Activated CD8-positive, alpha-beta memory T cell treated with anti-CD3 and anti-CD28 coated beads for 4 hours (primary cell): Measurements from ENCODE around the gene CST5.
"Not testable (repeated sequence)": the region's sequence is repeated elsewhere in the genome, so short reads cannot be mapped to it uniquely, and the experiment has no call there.

Experiments
- DNase-seq, 2 donors: peaks; one replicate each; pipeline ENCODE4 v3.0.0-alpha.2; 2020; ENCODE audit warnings: low read depth in 2 of 2

Gene CST5

GRCh38 chr20:23841693-23842092 is 37.9 kb downstream of the CST5 start:
- DNase-seq: no peak

- no peak for DNase-seq
Measured at GRCh38 chr20:23835716-23836115, 43.8 kb downstream of the CST5 start.

- DNase-seq: no peak
Measured at GRCh38 chr20:23832775-23833513, 46.6 kb downstream of the CST5 start.

- DNase-seq: not testable (repeated sequence)
Measured at GRCh38 chr20:23831961-23832360, 47.6 kb downstream of the CST5 start.

GRCh38 chr20:23826541-23827021 is 53.0 kb downstream of the CST5 start, which contains the start of gene CST2:
TSS of gene CST2 (minus strand) at chr20:23826729. CDS start at chr20:23826660, 69 bp downstream.
- no peak for DNase-seq
